B cell (primary cell): ENCODE measurements around the gene FASTK. TPM values are rescaled to one million over a fixed set of nuclear protein-coding genes. Genes with fewer than 3 reads are reported as not detected.

Experiments used
- ATAC-seq: fragments of 200-7000 bp; cut with Tn5 transposase; one replicate; pipeline ENCODE4 v1.10.0; 2021; ENCODE audit warnings: low read depth, mild to moderate bottlenecking, moderate number of reproducible peaks, moderate library complexity
- CTCF ChIA-PET: fragments of 350-600 bp; sonication (Branson Sonifier 250); formaldehyde crosslinking; loops from one replicate; lab custom pipeline; 2021; ENCODE audit warnings: antibody characterized with exemption, inconsistent platforms; lab: Charles Lee
- POLR2A ChIA-PET: fragments of 350-600 bp; sonication (Branson Sonifier 250); formaldehyde crosslinking; loops from one replicate; lab custom pipeline; 2021; ENCODE audit warnings: antibody characterized with exemption; lab: Charles Lee
- DNase-seq: peaks from one replicate; pipeline ENCODE4 v3.0.0; 2013
- H2AFZ ChIP-seq: 2 replicates; pipeline ENCODE4 v1.6.1; 2012; ENCODE audit warnings: mild to moderate bottlenecking, low read depth, low read length; ENCODE audit not compliant: insufficient read depth, poor library complexity, severe bottlenecking
- H3K27ac ChIP-seq, 2 donors: 1 replicate in 1 of 2; 2 replicates in 1 of 2; pipeline ENCODE4 v1.5.1; 2012 to 2013; ENCODE audit warnings: low read length in 2 of 2, mild to moderate bottlenecking in 2 of 2, moderate library complexity in 1 of 2
- H3K27me3 ChIP-seq, 4 experiments: fragments of 200-600 bp in 1 of 4; sonication (generic) in 1 of 4; replicated peaks in 1 of 4; 1 replicate in 2 of 4; 2 replicates in 2 of 4; pipeline versions ENCODE4 v1.6.1 to v1.7.0; 2013 to 2016; ENCODE audit warnings: low read length in 3 of 4, mild to moderate bottlenecking in 2 of 4, mixed read lengths in 1 of 4, moderate library complexity in 1 of 4; ENCODE audit not compliant: insufficient read depth in 4 of 4, control insufficient read depth in 3 of 4; ENCODE audit errors: control extremely low read depth in 1 of 4
- H3K36me3 ChIP-seq, 2 experiments: replicated peaks in 1 of 2; 1 replicate in 1 of 2; 2 replicates in 1 of 2; pipeline versions ENCODE4 v1.6.1 to v1.7.1; 2013; ENCODE audit warnings: low read length in 1 of 2; ENCODE audit not compliant: insufficient read depth in 2 of 2, control insufficient read depth in 1 of 2; ENCODE audit errors: control extremely low read depth in 1 of 2, extremely low read depth in 1 of 2
- H3K4me1 ChIP-seq, 2 donors: fragments of 200-600 bp in 1 of 2; sonication (generic) in 1 of 2; 1 replicate in 1 of 2; 2 replicates in 1 of 2; pipeline versions ENCODE4 v1.5.1 to v1.6.1; 2013 to 2017; ENCODE audit warnings: low read length in 2 of 2; ENCODE audit not compliant: control insufficient read depth in 2 of 2, insufficient read depth in 2 of 2
- H3K4me2 ChIP-seq: replicated peaks from 2 replicates; pipeline ENCODE3; 2012; ENCODE audit warnings: mild to moderate bottlenecking, low read depth, low read length; ENCODE audit not compliant: poor library complexity, severe bottlenecking
- H3K4me3 ChIP-seq, 5 experiments: fragments of 200-600 bp in 1 of 5; sonication (generic) in 1 of 5; 1 replicate in 3 of 5; 2 replicates in 2 of 5; pipeline versions ENCODE4 v1.5.1 to v1.7.0; 2011 to 2016; ENCODE audit warnings: low read length in 4 of 5, mild to moderate bottlenecking in 4 of 5, low read depth in 2 of 5, control low read depth in 1 of 5, moderate library complexity in 1 of 5; ENCODE audit not compliant: insufficient read depth in 1 of 5; ENCODE audit errors: control extremely low read depth in 1 of 5, extremely low read depth in 1 of 5
- H3K79me2 ChIP-seq: fragments of 200-600 bp; sonication (generic); one replicate; pipeline ENCODE4 v1.6.0; 2016; ENCODE audit warnings: low read length; ENCODE audit not compliant: control insufficient read depth, insufficient read depth
- H3K9ac ChIP-seq: fragments of 200-600 bp; sonication (generic); 2 replicates; pipeline ENCODE4 v1.6.1; 2017; ENCODE audit warnings: mild to moderate bottlenecking, low read length, moderate library complexity
- H3K9me3 ChIP-seq, 3 donors: one replicate each; pipeline versions ENCODE4 v1.6.1 to v1.7.1; 2013; ENCODE audit warnings: low read length in 2 of 3; ENCODE audit not compliant: control insufficient read depth in 2 of 3, insufficient read depth in 1 of 3; ENCODE audit errors: control extremely low read depth in 1 of 3
- H4K20me1 ChIP-seq: 2 replicates; pipeline ENCODE4 v1.6.0; 2012; ENCODE audit warnings: mild to moderate bottlenecking, low read length; ENCODE audit not compliant: insufficient read depth, control insufficient read depth, poor library complexity, severe bottlenecking
- H3K27ac Mint-ChIP-seq: one replicate; pipeline ENCODE4 v1.8.0; 2021; ENCODE audit warnings: mixed read lengths
- H3K27me3 Mint-ChIP-seq: one replicate; pipeline ENCODE4 v1.8.0; 2021; ENCODE audit warnings: mixed read lengths
- H3K4me1 Mint-ChIP-seq: one replicate; pipeline ENCODE4 v1.8.0; 2021; ENCODE audit warnings: mixed read lengths
- H3K4me3 Mint-ChIP-seq: one replicate; pipeline ENCODE4 v1.8.0; 2021; ENCODE audit warnings: mixed read lengths
- H3K9me3 Mint-ChIP-seq: one replicate; pipeline ENCODE4 v1.8.0; 2022; ENCODE audit warnings: mixed read lengths; ENCODE audit not compliant: insufficient read depth
- CTCF ChIP-seq: fragments of 200-600 bp; IDR thresholded peaks from one replicate; pipeline ENCODE4 v1.8.0; 2022; ENCODE audit warnings: antibody characterized with exemption, mild to moderate bottlenecking
- EZH2 ChIP-seq: IDR thresholded peaks from 2 replicates; pipeline ENCODE4 v1.6.1; 2012; ENCODE audit warnings: borderline replicate concordance, low read depth, mild to moderate bottlenecking, moderate library complexity, low read length; ENCODE audit not compliant: insufficient read depth, poor library complexity, severe bottlenecking
- WGBS: methylation state at CpG from one replicate; pipeline ENCODE4 v1.1.5; 2013; ENCODE audit warnings: missing lambda C conversion rate; ENCODE audit not compliant: insufficient coverage; 5-methylcytosine and 5-hydroxymethylcytosine counted together
- intact Hi-C: fragments of 100-400 bp; cut with micrococcal nuclease; formaldehyde crosslinking; loops from one replicate; pipeline ENCODE4 v1.10.0; 2022
- polyA plus RNA-seq: library from polyadenylated mRNA; depleted of rRNA; stranded (reverse); fragments of >200 nt; gene quantifications from 2 replicates; pipeline ENCODE4 v1.2.3, GENCODE V29; 2012
- total RNA-seq, 2 donors: library from RNA; stranded (reverse); fragments of 120-200 nt in 1 of 2; gene quantifications; 1 replicate in 1 of 2; 2 replicates in 1 of 2; pipeline versions ENCODE4 v1.2.3 to v1.2.4, GENCODE V29; 2013 to 2022

The FASTK gene
- total and polyA plus RNA-seq, 2 donors (not counting 1 experiment from before 2014, with no cell fraction given): 120 to 258 TPM

- peak; percentile 59 for DNase-seq
- peak within 1 kb of the TSS; percentile 77 for H3K27ac Mint-ChIP-seq
- peaks cover 17% of the 10 kb centered on the region for H4K20me1 ChIP-seq
- WGBS: under 1% methylated on average over 76 of the region's 84 CpGs
- H3K4me2 ChIP-seq: peak within 1 kb of the TSS; percentile 100
- no peaks in the 10 kb centered on the region for H3K36me3 ChIP-seq
- peaks cover 0 to 4% (median 0%) of the 10 kb centered on the region in 3 donors for H3K9me3 ChIP-seq
- TF ChIP-seq EZH2: no peak
- TF ChIP-seq CTCF: no peak
- H3K27ac ChIP-seq: peak within 1 kb of the TSS in 1 of 2 donors; percentile 33
- H3K27me3 ChIP-seq: peaks cover 0 to 54% (median 17%) of the 10 kb centered on the region in 4 experiments
- H3K4me3 Mint-ChIP-seq: peak within 1 kb of the TSS; percentile 91
- H3K79me2 ChIP-seq: peaks cover 23% of the 10 kb centered on the region
- ChIA-PET CTCF (interaction anchor here (0.6 to 1.3 kb wide), 4 partner anchors 24 to 302 kb away, joined by 3 read pairs; partner anchors contain the start of gene ABCB8), POLR2A (no interaction called here)
- no peaks in the 10 kb centered on the region for H3K9me3 Mint-ChIP-seq
- peaks cover 58 to 59% of the 10 kb centered on the region in 2 donors for H3K4me1 ChIP-seq
- H3K4me3 ChIP-seq: peak within 1 kb of the TSS in 4 of 5 experiments; percentile 47 to 75 (median 68)
- peaks cover 23% of the 10 kb centered on the region for H3K27me3 Mint-ChIP-seq
- H3K9ac ChIP-seq: peak within 1 kb of the TSS; percentile 83
- H3K4me1 Mint-ChIP-seq: peaks cover 48% of the 10 kb centered on the region
- peak; percentile 40 for ATAC-seq
- intact Hi-C loops: loop anchor here (5.0 to 10.0 kb wide), 3 partner anchors 74 to 849 kb away; no protein-coding TSS in a partner anchor
- peak within 1 kb of the TSS; percentile 86 for H2AFZ ChIP-seq
Observed at GRCh38 chr7:151085691-151086620, 5.3 kb upstream of the FASTK start, which contains the start of gene AGAP3. AGAP3 (plus strand) TSS chr7:151086475; CDS start chr7:151086742, 267 bp downstream.
